HG02981 (cell line): ENCODE results near the gene RBMS2.
"Not testable (repeated sequence)": the region's sequence is repeated elsewhere in the genome, so short reads cannot be mapped to it uniquely, and the experiment has no call there.

Experiments
- ATAC-seq: cut with Tn5 transposase; IDR thresholded peaks from one replicate; pipeline ENCODE4 v1.9.1; 2021; ENCODE audit warnings: mild to moderate bottlenecking, moderate library complexity; ENCODE audit not compliant: unreplicated experiment

The RBMS2 gene

GRCh38 chr12:56517854-56518253 lies 3.8 kb upstream of the RBMS2 start:
- ATAC-seq = no peak

GRCh38 chr12:56518570-56518969 lies 3.0 kb upstream of the RBMS2 start:
- ATAC-seq = no peak

- ATAC-seq = no peak
These were observed 1.6 kb upstream of the RBMS2 start for GRCh38 chr12:56520048-56520447.

- ATAC-seq = no peak
These were observed 1.1 kb upstream of the RBMS2 start for GRCh38 chr12:56520506-56520905.

GRCh38 chr12:56521209-56521589 lies 421 bp upstream of the RBMS2 start:
- ATAC-seq = no peak

- ATAC-seq = no peak
These were observed 982 bp downstream of the RBMS2 start for GRCh38 chr12:56522411-56523193.

- ATAC-seq = no peak
These were observed 7.2 kb downstream of the RBMS2 start for GRCh38 chr12:56528846-56529245.

GRCh38 chr12:56529656-56530055 lies 8.0 kb downstream of the RBMS2 start:
- ATAC-seq = no peak

GRCh38 chr12:56530390-56531055 lies 8.9 kb downstream of the RBMS2 start:
- ATAC-seq = no peak

- no peak for ATAC-seq
These were observed 15.9 kb downstream of the RBMS2 start for GRCh38 chr12:56537546-56537945.

- no peak for ATAC-seq
These were observed 20.0 kb downstream of the RBMS2 start for GRCh38 chr12:56541631-56542030.

GRCh38 chr12:56542164-56542563 lies 20.5 kb downstream of the RBMS2 start:
- no peak for ATAC-seq

- ATAC-seq = no peak
These were observed 23.5 kb downstream of the RBMS2 start for GRCh38 chr12:56545023-56545604.

GRCh38 chr12:56546680-56547079 lies 25.1 kb downstream of the RBMS2 start:
- no peak for ATAC-seq

GRCh38 chr12:56551070-56551469 lies 29.4 kb downstream of the RBMS2 start:
- no peak for ATAC-seq

GRCh38 chr12:56565510-56566101 lies 44.0 kb downstream of the RBMS2 start:
- ATAC-seq = no peak

- no peak for ATAC-seq
These were observed 46.5 kb downstream of the RBMS2 start for GRCh38 chr12:56568146-56568545.

GRCh38 chr12:56571121-56571520 lies 49.5 kb downstream of the RBMS2 start:
- ATAC-seq = no peak

GRCh38 chr12:56572288-56572687 lies 50.7 kb downstream of the RBMS2 start:
- ATAC-seq = no peak

GRCh38 chr12:56574210-56574609 lies 52.6 kb downstream of the RBMS2 start:
- no peak for ATAC-seq

- ATAC-seq = not testable (repeated sequence)
These were observed 55.6 kb downstream of the RBMS2 start for GRCh38 chr12:56577248-56577647.
